HG03060 (cell line): Measurements from ENCODE around the gene TUBGCP2.
"Not testable (repeated sequence)": the region's sequence is repeated elsewhere in the genome, so short reads cannot be mapped to it uniquely, and the experiment has no call there.

Experiments used
- ATAC-seq: cut with Tn5 transposase; IDR thresholded peaks from one replicate; pipeline ENCODE4 v1.9.1; 2021; ENCODE audit warnings: low read depth, moderate number of reproducible peaks; ENCODE audit not compliant: unreplicated experiment

Gene TUBGCP2

GRCh38 chr10:133326745-133327650 is 18.3 kb upstream of the TUBGCP2 start:
- no peak for ATAC-seq

DNA sequence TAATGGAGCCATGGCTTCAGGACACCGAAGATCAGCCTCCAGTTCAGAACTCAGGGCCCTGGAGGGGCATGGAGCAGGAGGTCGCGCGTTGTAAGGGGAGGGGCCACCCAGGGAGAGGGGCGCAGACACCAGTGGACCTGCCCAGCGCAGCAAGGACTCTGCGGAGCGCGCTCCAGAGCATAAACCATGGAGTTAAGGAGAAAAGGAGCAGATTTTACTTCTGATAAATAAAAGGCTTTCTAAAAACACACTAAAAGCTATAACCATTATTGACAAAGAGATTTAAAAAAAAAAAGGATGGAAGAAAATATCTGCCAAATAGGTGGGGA is 17.5 kb upstream of the TUBGCP2 start:
- ATAC-seq, result no peak

GRCh38 chr10:133325440-133326222 is 17.0 kb upstream of the TUBGCP2 start:
- no peak for ATAC-seq

DNA sequence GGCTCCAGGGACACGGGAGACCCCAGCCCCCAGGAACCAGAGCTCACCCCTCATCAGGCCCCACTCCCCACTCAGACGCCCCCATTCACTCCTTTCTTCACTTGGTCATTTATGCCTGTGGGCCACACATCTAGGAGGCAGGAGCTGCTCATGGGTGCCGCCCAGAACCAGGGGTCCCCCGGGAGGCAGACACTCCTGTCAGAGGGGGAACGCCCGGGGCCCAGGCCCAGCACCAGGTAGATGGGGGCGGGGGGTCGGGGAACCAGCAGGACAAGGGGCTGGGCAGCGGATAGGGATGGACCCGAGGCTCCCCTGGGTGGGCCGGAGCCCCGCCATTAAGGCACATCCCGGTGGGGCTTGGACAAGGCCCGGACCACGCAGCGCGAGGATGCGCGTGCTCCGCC is 16.2 kb upstream of the TUBGCP2 start:
- no peak for ATAC-seq

GRCh38 chr10:133324198-133324792 is 15.6 kb upstream of the TUBGCP2 start:
- ATAC-seq, result no peak

DNA sequence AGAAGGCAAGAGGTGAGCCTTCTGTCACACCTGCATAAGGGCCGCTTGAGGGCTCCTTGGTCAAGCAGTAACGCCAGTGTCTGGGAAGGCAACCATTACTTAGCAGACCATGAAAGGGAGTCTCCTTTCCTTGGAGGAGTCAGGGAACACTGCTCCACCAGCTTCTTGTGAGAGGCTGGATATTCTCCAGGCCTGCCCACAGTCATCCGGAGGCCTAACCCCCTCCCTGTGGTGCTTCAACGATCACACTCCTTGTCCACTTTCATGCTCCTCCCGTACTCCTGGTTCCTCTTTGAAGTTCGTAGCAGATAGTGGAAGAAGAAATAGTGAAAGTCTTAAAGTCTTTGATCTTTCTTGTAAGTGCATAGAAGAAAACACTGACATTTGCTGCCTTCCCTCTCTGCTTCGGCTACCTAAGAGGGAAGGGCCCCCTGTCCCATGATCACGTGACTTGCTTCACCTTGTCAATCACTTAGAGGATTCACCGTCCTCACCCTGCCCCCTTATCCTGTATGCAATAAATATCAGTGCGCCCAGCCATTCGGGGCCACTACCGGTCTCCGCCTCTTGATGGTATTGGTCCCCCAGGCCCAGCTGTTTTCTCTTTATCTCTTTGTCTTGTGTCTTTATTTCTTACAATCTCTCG is 13.5 kb upstream of the TUBGCP2 start:
- not testable (repeated sequence) for ATAC-seq

GRCh38 chr10:133320852-133321422 is 12.3 kb upstream of the TUBGCP2 start:
- ATAC-seq, result not testable (repeated sequence)

DNA sequence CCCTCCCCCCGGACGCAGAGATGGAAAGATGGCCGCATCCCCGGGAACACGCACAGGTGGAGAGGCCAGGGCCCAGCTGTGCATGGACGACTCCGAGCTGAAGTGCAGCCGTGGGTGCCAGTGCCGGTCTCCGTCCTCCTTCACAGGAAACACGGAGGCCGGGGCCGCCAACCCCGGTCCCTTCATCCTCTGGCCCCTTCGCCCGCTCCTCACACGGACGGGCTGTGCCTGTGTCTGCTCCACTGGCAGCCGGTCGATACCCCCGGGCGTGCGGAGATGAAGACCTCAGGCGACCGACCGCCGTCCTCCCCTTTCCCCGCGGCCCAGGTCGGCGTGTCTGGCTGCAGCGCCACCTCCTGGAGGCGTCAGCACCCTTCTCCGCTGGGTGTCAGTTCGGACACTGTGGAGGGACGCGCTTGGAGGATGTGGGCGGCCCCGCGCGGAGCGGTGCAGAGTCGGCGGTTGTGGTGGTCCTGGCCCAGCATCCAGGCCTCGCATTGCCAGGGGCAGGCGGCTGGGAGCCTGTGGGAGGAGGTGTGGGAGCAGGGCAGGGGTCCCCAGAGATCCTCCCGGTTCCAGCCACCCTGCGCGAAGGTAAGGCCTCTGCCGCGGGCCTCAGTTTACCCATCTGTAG is 9.9 kb upstream of the TUBGCP2 start:
- ATAC-seq, result no peak

DNA sequence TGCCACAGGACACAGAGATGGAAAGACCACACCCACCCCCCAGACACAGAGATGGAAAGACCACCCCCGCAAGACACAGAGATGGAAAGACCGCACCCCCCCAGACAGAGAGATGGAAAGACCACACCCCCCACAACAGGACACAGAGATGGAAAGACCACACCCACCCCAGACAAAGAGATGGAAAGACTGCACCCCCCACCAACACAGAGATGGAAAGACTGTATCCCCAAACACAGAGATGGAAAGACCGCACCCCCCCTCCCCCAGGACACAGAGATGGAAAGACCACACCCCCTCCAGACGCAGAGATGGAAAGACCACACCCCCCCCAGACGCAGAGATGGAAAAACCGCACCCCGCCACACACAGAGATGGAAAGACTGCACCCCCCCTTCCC is 8.1 kb upstream of the TUBGCP2 start:
- no peak for ATAC-seq

DNA sequence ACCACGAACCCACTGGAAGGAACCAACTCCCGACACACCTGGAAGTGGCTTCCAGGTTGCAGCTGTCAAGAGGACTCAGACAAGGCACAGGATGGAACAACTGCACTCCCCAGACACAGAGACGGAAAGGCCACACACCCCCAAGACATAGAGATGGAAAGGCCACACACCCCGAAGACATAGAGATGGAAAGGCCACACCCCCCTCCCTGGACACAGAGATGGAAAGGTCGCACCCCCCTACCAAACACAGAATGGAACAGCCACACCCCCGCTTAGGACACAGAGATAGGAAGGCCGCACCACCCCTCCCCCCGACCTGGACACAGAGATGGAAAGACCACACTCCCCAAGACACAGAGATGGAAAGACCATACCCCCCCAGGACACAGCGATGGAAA is 7.6 kb upstream of the TUBGCP2 start:
- no peak for ATAC-seq

DNA sequence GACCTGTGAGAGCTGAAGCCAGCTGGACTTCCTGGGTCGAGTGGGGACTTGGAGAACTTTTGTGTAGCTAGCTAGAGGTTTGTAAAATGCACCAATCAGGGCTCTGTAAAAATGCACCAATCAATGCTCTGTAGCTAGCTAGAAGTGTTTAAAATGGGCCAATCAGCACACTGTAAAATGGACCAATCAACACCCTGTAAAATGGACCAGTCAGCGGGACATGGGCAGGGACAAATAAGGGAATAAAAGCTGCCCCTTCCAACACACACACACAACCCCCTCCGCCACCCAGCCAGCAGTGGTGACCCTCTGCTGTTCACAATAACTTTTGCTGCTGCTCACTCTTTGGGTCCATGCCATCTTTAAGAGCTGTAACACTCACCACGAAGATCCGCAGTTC is 7.2 kb upstream of the TUBGCP2 start:
- ATAC-seq, result no peak

DNA sequence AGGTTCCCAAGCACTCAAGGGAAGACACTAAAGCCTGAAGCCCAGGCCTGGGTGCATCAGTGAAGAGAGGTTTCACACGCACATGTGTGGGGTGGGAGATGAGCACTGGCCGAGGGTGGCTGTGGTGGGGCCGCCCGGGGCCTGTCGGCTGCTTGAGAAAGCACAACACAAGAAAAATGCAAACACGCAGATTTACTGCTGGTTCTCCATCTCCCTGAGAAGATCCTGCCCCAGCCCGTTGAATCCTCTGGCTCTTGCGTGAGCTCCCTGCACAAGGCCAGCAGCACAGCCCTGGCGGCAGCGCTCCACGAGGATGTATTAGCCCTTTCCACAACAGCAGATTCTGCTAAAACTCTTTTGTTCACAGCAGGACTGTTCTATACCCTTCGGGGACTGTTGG is 6.2 kb upstream of the TUBGCP2 start:
- ATAC-seq, result no peak

DNA sequence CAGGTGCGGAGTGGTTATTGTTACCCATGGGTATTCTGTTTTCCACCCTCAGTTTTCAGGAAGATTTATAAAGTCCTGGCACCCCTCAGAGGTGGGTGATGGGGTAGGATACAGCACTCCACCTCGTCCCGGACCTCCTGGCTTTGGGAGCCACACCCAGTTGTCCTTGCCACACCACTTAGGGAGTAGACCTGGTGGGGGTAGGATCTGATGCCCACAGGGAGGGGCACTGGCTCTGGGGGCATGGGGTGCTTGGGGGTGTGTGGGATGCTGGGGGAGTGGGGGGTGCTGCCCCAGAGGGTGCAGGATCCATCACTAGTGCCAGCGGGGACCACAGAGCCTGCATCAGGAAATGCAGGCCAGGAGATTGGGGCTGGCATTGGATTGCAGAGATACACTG is 4.5 kb upstream of the TUBGCP2 start:
- no peak for ATAC-seq

- no peak for ATAC-seq
Observed at GRCh38 chr10:133312769-133313145, 4.1 kb upstream of the TUBGCP2 start.

GRCh38 chr10:133312016-133312768 is 3.5 kb upstream of the TUBGCP2 start:
- no peak for ATAC-seq

DNA sequence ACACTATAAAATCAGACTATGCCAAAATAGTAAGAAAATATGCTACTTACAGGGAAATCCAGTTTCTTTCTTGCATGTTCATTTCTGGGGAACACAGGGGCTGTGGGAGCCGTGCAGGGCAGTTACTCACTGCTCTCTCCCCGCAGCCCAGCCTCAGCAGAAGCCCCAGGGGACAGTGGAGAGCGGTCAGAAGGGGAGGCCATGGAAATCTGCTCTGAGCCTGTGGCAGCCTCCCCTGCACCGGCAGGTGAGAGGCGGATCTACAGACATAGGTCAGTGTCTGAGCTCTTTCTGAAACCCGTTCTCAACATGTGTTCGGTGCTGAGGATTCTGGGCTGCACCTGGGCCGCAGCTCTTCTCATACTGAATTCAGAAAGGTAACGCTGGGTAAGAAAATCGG is 2.9 kb upstream of the TUBGCP2 start:
- no peak for ATAC-seq

- no peak for ATAC-seq
Observed at GRCh38 chr10:133310789-133311188, 2.1 kb upstream of the TUBGCP2 start.

DNA sequence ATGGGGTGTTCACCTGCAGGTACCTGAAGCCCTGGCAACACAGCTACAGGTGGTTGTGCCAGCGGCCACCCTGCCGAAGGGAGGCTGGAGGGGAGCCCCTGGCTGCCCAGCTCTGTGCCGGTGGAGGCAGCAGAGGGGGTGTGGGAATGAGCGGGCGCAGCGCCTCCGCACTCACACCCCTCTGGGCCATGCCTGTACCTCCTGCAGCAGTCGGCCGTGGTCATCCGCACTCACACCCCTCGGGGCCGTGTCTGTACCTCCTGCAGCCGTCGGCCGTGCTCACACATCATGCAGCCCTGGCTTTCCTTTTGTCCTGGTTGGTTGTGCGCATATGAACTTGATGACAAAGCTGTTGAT is 1.7 kb upstream of the TUBGCP2 start:
- no peak for ATAC-seq

DNA sequence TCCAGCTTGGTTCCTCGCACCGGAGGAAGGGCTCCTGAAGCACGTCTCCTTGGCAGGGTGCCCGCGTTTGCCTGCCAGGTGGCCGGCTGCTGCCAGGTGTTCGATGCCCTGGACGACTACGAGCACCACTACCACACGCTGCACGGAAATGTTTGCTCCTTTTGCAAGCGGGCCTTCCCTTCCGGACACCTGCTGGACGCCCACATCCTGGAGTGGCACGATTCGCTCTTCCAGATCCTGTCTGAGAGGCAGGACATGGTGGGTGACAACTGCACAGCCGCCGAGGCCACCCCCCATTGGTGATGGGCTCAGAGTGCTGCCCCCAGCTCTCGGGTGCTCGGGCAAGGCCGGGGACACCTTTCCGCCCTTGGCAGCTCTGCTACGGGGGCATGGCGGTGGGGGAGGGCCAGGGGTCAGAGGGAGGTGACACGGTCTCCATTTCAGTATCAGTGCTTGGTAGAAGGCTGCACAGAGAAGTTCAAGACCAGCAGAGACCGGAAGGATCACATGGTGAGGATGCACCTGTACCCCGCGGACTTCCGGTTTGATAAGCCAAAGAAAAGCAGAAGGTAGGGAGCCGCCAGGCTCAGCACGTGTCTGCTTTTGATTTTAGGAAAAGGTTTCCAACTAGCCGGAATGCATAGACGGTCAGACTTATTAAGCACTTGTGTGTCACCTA is 1.2 kb upstream of the TUBGCP2 start:
- ATAC-seq, result no peak
